NAMALWA (cell line): Measurements from ENCODE around the gene APCS.

ENCODE experiments used
- DNase-seq: peaks from one replicate; pipeline ENCODE4 v3.0.0-alpha.2; 2015; ENCODE audit warnings: low spot score

The APCS gene, protein sequence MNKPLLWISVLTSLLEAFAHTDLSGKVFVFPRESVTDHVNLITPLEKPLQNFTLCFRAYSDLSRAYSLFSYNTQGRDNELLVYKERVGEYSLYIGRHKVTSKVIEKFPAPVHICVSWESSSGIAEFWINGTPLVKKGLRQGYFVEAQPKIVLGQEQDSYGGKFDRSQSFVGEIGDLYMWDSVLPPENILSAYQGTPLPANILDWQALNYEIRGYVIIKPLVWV

DNA sequence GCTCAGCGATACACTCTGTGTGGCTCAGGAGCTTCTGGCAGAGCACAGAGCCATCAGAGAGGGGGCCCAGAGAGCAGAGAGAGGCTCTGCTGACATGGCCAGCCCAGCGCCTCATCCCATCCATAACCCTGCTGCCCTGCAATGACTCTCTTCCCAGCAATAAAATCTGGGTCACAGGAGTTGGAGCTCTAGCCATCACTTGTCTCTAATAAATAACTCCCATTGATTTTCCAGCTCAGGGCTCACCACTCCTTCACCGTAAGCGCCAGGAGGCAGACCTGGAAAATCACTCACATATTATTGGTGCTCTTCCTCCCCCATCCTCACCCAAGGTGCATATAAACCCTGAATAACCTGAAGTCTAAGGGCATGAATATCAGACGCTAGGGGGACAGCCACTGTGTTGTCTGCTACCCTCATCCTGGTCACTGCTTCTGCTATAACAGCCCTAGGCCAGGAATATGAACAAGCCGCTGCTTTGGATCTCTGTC lies at the start of gene APCS:
Gene APCS (plus strand): TSS at position 366 of the 491 bp plus-strand sequence. CDS start 96 bp downstream, at position 462.
- DNase-seq: no peak

DNA sequence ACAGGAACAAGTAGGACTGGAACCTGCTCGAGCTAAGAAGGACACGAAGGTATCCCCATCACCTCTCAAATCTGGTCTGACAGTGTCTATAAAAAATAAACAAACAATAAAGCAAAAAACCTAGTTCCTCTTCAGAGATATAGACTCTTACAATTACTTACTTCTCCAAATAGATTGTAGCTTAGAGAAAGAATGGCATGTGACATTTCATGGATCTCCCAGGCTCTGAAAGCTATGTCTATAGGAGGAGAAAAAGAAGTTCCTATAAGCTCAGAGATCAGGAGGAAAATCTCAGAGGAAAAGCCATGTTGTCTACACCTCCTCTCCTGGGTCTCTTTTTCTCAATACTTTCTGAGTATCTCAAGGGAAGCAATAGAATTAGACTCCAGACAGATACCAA lies 39.5 kb upstream of the APCS start:
- DNase-seq: no peak

DNA sequence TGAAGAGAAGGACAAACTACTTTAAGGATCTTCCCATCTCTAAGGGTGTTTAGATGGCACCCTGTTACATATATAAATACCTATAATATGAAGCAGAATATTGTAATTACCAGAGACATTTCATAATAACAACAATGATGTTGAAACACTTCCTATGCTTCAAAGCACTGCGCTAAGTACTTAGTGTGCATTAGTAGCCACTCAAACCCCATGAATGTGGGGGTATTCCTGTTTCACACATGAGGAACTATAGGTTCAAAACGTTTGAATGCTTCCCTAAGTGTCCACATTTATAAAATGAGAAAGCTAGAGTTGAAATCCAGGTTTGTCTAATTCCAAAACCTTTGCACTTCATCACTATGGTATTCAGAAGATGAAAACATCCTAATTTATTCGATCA lies 33.4 kb upstream of the APCS start:
- no peak for DNase-seq

DNA sequence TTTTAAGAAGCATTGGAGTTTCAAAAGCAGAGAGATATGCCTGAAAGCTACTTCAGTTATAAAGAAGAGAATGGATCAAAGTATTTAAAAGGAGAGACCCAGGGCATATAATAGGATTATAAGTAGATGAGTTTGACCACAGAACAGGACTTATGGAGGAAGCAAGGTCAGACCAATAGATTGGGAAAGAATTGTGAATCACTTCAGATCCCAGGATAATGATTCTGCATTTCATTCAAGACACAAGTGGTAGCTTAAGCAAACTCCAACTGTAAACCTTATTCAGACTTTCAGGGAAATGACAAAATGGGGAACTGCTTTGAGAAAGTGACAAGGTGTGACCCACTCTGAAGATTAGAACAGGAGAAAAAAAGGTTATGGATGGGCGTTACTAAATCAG lies 32.9 kb upstream of the APCS start:
- no peak for DNase-seq

DNA sequence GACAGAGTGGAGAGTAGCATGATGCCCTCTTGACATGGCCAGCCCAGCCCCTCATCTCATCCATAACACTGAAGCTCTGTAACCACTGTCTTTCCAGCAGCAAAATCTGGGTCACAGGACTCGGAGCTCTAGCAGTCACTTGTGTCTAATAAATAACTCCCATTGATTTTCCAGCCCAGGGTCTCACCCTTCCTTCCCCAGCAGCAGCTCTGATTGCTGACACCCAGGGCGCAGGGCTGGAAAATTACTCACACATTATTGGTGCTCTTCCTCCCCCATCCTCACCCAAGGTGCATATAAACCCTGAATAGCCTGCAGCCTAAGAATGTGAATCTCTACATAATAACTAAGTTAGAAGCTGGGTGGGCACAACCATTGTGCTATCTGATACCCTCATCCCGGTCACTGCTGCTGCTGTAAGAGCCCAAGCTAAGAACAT lies 30.7 kb upstream of the APCS start:
- DNase-seq: no peak

DNA sequence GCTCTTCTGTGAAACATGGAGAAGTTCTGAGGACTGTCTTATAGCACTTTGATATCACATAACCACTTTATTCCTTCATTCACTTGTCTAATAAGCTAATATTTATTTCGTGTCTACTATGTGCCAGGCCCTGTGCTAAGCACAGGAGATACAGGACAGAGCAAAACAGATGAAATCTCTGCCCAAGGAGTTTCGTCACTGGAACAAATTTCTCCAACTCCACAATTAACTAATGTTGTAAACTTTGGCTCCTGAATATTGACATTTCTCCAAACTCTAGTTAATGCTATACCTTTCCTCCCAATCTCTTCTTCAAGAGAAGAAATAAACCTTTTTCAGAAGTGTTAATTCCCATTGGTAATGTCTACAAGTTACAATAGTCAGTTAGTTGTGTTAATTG lies 27.0 kb upstream of the APCS start:
- DNase-seq: no peak

DNA sequence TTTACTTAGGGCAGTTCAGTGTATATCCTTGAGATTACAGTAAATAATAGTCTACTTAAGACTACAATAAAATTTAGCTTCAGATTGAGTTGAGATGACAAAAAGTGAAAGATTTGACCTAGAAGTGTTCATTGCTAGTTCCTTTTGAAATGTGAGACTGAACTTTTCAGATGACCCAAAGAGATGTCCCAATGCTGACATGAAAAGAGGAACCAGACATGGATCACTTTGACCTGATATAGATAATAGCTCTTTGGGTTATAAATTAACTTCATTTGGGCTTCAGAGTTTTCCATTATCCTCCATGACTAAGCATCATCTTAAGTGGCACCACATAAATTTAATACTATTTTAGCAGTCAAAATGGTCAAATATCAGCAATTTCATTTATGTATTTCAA lies 26.1 kb upstream of the APCS start:
- DNase-seq: no peak

DNA sequence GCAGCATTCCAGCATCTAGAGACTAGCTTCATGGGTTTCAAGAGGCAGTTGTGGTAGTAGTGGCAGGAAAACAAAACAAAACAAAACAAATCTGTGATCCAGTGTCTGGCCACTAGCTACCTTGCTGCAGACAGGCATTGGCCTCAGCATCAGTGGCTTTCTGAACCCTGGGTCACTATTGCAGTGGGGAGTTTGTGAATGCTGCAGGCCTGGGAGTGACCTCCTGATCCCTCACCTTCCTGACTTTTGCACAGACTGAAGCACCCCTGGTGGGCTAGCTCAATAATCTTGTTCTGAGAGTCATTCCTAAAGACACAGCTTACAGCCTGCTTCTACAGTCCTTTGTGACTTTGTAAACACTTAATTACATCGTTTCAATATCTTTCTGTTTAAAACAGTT lies 24.9 kb upstream of the APCS start:
- DNase-seq: no peak

DNA sequence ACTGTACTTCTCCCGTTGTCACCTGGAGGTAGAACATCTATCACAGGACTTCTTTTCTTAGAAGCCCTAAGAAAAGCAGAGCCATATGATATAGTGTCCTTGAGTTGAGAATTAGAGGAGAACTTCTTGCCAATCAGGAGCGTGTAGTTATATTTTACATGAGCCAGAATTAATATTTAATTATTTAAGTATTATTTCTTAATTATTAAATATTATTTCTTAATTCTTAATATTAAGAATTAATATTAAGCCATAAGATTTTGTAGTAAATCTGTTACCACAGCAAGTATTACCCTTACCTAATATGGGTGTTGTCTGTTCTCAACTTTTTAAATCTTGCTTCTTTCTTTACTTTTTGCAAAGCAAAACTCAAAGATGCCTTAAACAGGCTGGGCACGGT lies 10.2 kb upstream of the APCS start:
- no peak for DNase-seq

DNA sequence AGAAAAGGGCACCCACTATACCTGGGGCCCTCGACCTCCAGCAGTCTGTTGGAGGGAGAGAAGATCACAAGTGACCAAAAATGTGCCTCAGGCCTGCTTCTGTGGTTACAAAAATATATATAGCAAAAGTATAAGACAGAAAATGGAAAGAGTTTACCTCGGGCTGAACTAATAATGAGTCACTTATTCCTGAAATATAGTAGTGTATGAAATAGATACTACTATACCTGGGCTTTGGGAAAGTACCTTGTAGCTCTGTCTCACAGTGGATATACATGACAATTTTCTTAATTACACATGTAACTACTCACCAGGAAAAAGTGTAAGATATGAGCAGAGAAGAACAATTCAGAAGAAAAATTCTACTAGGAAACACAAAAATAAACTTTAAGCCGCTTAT lies 7.3 kb upstream of the APCS start:
- DNase-seq: no peak

DNA sequence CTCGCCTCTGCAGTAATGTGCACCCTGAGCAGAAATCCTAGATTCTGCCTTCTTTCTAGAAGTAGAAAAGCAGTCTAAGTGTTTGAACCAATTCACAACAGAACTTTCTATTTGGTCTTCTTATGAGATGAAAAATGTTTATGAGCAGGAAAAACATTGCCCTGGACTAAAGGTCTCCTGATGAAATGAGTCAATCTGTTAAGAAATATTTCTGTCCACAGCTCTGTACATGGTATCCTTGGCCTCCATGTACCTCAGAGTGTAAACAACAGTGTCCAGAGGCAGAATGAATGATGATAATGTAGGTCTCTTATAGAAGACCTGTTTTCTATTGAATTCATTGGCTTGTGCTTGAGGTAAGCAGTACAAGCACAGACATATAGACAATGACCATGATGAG lies 6.2 kb upstream of the APCS start:
- no peak for DNase-seq

DNA sequence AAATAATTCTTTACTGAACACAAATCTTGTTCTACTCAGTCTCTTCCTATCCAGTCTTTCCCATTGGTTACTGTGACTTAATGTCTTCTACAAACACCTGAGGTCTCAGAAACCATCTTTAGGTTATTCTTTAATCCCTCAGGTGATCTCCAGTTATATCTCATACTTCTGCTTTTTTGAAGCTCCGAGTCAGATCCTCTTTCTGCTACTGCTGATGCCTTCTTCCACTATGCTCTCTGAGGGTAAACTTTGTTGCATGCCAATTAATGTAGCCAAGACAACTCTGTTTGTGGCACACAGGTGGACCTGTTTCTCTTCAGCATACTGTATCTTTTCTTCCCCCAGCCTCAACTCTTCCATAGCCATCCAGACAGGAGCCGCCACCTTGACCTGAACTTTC lies 3.1 kb upstream of the APCS start:
- no peak for DNase-seq

DNA sequence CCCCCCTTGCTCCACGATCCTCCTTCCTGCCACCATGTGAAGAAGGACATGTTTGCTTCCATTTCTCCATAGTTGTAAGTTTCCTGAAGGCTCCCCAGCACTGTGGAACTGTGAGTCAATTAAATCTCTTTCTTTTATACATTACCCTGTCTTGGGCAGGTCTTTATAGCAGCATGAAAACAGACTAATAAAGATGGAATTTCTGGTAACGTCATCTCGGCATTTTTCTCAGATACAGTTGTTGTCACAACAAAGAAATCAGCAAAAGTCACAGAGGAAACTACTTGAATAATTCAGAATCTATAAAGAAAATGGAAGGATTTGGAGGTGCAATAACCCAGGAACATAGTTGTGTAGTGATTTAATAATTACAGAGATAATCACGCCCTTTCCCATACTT lies 4.4 kb downstream of the APCS start:
- no peak for DNase-seq

DNA sequence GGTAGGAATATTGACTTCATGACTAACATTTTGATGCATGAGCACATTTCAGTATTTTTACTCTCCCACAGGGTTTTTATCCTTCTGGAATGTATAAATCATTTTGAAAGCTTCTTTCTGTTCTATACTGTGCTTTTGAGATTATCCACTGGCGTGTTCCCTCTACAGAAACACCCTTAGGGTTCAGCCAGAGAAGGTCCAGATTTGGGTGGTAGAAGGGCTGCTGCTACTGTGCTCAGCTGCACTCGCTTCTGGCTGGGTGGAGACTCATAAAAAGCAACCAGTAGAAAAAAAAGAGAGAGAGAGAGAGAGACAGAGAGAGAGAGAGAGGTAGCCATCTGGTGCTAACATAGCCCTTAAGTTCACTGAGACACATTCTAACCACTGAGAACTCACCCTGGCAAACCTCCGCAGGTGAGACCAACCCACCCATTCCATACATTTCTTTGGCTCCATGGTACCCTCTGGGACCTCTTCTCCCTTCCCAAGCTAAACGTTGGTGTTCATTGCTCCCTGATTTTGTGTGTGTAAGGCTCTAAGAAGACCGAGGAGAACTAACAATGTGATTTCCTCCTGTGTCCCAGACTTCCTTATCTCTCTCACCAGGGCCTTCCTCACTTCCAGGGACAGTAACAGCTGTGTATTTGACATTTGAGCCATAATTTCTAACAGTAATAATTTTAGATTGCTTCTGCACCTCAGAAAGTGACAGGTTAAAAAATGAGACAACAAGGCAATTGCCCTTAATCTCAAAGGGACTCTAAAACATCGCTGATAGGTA lies 7.2 kb downstream of the APCS start:
- DNase-seq: no peak

DNA sequence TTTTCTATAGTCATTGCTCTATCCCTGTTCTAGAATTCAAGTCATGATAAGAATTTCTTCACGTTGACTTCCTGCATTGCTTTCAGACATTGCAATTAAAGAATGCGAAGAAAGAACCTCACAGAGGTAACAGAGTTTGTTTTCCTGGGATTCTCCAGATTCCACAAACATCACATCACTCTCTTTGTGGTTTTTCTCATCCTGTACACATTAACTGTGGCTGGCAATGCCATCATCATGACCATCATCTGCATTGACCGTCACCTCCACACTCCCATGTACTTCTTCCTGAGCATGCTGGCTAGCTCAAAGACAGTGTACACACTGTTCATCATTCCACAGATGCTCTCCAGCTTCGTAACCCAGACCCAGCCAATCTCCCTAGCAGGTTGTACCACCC lies 10.6 kb downstream of the APCS start:
- no peak for DNase-seq

DNA sequence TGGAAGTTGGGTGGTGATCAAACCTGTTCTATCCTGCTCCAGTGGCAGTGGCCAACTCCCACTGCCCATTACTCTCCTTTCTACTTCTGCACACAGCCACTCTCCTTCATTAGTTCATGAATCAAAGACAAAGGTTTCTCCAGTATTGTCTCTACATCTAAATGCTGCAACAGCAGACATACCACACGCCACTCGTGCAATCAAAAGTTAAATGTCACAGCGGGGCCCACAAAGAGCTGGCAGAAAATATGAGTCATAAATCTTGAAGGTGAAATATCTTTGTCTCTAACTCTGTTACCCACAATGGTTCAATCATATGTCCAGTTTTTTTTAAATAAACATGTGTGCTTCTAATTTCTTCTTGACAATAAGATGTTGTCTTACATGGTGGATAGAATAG lies 13.3 kb downstream of the APCS start:
- DNase-seq: no peak

DNA sequence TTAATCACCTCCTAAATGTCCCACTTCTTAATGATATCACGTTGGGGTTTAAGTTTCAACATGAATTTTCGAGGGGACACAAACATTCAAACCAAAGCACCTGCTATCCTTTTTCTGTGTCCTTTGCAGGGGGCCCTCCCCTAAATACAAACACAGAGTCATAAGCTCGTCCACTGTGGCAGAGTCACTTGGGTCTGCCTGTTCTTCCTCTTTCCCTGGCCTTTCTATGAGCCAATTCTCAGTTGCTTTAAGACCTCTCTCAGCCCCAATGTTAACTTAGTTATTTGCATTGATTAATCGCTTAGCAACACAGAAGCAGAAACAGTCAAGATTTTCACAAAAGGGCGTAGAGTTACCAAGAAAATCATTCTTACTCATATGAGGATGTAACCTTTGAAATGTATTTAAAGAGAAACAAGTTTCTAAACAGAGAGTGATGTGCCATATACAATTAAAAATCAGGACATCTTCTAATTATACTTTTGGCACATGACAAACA lies 14.9 kb downstream of the APCS start:
- no peak for DNase-seq

DNA sequence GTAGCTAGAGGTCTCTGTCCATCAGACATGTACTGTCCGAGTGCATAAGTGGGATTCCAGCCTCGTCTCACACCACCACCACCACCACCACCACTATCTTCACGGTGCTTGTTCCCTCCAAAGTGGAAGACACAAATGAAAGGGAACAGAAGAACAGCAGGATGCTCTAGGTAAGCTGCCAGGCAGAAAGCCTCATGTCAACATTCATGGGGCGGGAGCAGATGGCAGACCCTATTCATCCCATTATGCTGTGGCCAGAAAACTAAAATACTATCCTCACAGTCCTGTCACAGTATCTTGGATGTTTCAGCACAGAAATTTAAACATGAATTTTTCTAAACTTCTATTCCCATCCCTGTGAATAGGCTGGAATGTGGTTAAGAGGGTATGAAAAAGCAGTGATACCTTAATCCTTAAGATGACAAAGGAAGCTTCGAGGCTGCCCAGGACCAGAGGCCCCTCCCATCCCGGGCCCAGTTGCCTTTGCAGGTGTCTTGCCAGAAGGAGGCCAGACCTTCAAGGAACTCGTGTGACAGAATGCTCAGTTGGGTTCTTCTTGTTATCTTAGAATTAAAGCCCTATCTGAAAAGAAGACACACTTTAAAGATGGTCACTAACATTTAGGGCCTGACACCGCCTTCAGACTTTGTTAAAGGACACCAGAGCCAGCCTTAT lies 24.7 kb downstream of the APCS start:
- no peak for DNase-seq

DNA sequence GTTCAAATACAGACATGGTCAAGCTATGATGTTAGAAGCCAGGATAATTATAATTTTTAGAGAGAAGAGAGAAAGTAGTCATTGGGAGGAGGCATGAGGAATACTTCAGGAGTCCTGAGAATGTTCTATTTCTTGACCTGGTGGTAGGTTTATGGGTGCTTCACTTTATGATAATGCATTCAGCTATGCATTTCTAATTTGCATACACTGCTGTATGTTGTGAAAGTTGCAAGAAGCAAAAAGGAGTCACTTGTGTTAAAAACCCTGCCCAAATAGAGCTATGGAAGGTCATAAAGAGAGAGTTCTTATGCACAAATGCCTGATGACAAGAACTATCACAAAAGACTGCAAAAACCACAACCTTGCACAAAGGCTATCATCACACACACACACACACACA lies 45.3 kb downstream of the APCS start:
- DNase-seq: no peak
